Gastrocnemius medialis (tissue), 4 donors: ENCODE data around the gene PVRIG.
A peak's percentile ranks its signal among the peaks of the same experiment; 100 is the strongest.

ENCODE experiments used
- POLR2A ChIP-seq, 2 donors: fragments of 450-650 bp; IDR thresholded peaks; one replicate each; pipeline ENCODE4 v1.6.1; 2017; ENCODE audit warnings: antibody characterized with exemption in 2 of 2, mild to moderate bottlenecking in 2 of 2, moderate library complexity in 2 of 2
- TF ChIP-seq, protein P1 (sequence below), 5 experiments: fragments of 450-650 bp in 3 of 5; fragments of 200-600 bp in 2 of 5; sonication (generic) in 2 of 5; IDR thresholded peaks in 4 of 5; conservative IDR thresholded peaks in 1 of 5; 1 replicate in 4 of 5; 2 replicates in 1 of 5; pipeline ENCODE4 v1.5.1; 2016 to 2019; ENCODE audit warnings: antibody characterized with exemption in 5 of 5, mild to moderate bottlenecking in 3 of 5, moderate library complexity in 3 of 5

DNA sequence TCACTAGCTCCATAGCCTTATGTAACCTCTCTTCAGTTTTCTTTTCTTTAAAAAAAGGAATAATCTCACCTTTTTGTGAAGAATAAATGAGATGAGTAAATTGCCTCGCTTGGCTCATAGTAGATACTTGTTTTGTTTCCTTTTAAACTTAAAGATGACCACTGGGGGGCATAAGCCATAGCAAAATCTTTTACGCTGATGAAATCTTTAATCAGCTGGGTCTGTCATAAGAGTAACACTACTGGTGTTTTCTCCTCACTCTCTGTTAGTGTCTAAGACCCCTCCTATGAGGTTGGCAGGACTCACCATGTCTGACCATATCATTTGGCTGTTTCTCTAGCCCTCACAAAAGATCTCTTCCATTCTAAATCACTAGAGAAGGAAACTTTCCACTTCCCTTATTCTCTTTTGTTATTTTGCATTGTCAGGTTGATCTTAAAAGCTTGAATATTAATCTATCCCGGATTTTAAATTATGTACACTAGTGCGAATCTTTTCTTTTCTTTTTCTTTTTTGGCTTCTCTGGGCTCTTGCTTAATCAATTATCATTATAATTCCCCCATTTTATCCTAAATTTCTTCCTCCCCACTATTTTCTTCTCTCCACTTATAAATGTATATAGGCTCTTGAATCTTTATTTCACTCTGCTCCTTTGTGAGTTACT, 29.6 kb upstream of the PVRIG start:
- no peak for TF ChIP-seq POLR2A (IDR thresholded peaks at IDR 0.05)
- TF ChIP-seq, protein P1, sequence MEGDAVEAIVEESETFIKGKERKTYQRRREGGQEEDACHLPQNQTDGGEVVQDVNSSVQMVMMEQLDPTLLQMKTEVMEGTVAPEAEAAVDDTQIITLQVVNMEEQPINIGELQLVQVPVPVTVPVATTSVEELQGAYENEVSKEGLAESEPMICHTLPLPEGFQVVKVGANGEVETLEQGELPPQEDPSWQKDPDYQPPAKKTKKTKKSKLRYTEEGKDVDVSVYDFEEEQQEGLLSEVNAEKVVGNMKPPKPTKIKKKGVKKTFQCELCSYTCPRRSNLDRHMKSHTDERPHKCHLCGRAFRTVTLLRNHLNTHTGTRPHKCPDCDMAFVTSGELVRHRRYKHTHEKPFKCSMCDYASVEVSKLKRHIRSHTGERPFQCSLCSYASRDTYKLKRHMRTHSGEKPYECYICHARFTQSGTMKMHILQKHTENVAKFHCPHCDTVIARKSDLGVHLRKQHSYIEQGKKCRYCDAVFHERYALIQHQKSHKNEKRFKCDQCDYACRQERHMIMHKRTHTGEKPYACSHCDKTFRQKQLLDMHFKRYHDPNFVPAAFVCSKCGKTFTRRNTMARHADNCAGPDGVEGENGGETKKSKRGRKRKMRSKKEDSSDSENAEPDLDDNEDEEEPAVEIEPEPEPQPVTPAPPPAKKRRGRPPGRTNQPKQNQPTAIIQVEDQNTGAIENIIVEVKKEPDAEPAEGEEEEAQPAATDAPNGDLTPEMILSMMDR (IDR thresholded peaks at IDR 0.05 in 4 of 5, conservative IDR thresholded peaks at IDR 0.05 in 1 of 5): peak in 3 of 5 experiments; percentile 22 to 33 (median 26)
